Measurements from ENCODE around the gene CHCHD2.
"Not testable (repeated sequence)": the region's sequence is repeated elsewhere in the genome, so short reads cannot be mapped to it uniquely, and the experiment has no call there.

DNA sequence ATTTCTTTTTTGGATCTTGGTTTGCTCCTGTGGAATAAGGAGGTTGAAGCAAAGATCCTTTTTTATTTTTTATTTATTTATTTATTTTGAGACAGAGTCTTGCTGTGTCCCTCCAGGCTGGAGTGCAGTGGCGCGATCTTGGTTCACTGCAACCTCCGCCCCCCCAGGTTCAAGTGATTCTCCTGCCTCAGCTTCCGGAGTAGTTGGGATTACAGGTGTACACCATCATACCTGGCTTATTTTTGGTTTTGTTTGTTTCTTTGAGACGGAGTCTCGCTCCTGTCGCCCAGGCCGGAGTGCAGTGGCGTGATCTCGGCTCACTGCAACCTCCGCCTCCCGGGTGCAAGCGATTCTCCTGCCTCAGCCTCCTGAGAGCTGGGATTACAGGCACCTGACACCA lies 39.9 kb downstream of the CHCHD2 start:
- TF ChIP-seq COPS2 (conservative IDR thresholded peaks at IDR 0.05); SP1 (CRISPR knock-in tag; IDR thresholded peaks at IDR 0.05); HOXB6 (CRISPR knock-in tag; IDR thresholded peaks at IDR 0.05; ENCODE audit: borderline replicate concordance): not testable (repeated sequence)

All from K562 (cell line).